Measurements from ENCODE around the gene TGFBR3L.
A peak's percentile ranks its signal among the peaks of the same experiment; 100 is the strongest.

Gene TGFBR3L

DNA sequence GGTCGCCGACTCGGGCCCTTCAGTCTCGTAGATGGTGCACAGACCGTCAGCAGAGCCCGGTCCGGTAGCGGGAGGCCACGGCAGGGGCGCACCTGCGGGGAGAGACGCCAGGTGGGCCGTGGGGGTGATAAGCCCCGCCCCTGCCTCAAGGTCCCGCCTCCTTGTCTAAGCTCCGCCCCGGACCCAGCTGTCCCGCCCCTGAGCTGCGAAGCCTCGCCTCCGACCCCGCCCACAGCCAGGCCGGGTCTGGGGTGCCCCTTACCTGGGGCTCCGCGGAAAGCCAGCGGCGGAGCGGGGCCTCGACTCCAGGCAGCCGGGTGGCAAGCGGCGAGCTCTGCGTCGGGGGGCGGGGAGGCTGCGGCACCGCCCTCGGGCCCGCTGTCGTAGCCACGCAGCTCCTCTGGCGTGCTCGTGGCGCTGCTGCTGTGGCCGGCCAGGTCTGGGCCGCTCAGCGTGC, 45.1 kb upstream of the TGFBR3L start:
- Histone ChIP-seq H3K4me3 (ENCODE audit: low read depth, low read length) (peak overlapping the region; percentile 40), H3K4me1 (ENCODE audit: control insufficient read depth, insufficient read depth, low read length) (peaks cover 6% of the 10 kb centered on the region), H3K36me3 (ENCODE audit: control insufficient read depth in 2 of 2, insufficient read depth in 1 of 2, low read length in 2 of 2) (no peaks in the 10 kb centered on the region), H3K9me3 (ENCODE audit: control insufficient read depth, insufficient read depth, low read depth, low read length) (no peaks in the 10 kb centered on the region), H3K27ac (ENCODE audit: extremely low read depth, low read depth, low read length) (peak overlapping the region; percentile 45; the same call in 1 of the 2 replicates)
- POLR2A ChIA-PET: interaction anchor here (0.9 to 2.2 kb wide), 10 partner anchors 12 to 454 kb away, joined by 3 to 35 read pairs (median 12); partner anchors contain the start of genes LRRC8E, MAP2K7, SNAPC2 and TIMM44
- CTCF ChIA-PET: interaction anchor here (0.6 to 2.4 kb wide), 32 partner anchors 8 to 1444 kb away, joined by 3 to 25 read pairs (median 6); partner anchors contain the start of genes LRRC8E, MAP2K7, SNAPC2 and TIMM44
- TF ChIP-seq, protein P1, sequence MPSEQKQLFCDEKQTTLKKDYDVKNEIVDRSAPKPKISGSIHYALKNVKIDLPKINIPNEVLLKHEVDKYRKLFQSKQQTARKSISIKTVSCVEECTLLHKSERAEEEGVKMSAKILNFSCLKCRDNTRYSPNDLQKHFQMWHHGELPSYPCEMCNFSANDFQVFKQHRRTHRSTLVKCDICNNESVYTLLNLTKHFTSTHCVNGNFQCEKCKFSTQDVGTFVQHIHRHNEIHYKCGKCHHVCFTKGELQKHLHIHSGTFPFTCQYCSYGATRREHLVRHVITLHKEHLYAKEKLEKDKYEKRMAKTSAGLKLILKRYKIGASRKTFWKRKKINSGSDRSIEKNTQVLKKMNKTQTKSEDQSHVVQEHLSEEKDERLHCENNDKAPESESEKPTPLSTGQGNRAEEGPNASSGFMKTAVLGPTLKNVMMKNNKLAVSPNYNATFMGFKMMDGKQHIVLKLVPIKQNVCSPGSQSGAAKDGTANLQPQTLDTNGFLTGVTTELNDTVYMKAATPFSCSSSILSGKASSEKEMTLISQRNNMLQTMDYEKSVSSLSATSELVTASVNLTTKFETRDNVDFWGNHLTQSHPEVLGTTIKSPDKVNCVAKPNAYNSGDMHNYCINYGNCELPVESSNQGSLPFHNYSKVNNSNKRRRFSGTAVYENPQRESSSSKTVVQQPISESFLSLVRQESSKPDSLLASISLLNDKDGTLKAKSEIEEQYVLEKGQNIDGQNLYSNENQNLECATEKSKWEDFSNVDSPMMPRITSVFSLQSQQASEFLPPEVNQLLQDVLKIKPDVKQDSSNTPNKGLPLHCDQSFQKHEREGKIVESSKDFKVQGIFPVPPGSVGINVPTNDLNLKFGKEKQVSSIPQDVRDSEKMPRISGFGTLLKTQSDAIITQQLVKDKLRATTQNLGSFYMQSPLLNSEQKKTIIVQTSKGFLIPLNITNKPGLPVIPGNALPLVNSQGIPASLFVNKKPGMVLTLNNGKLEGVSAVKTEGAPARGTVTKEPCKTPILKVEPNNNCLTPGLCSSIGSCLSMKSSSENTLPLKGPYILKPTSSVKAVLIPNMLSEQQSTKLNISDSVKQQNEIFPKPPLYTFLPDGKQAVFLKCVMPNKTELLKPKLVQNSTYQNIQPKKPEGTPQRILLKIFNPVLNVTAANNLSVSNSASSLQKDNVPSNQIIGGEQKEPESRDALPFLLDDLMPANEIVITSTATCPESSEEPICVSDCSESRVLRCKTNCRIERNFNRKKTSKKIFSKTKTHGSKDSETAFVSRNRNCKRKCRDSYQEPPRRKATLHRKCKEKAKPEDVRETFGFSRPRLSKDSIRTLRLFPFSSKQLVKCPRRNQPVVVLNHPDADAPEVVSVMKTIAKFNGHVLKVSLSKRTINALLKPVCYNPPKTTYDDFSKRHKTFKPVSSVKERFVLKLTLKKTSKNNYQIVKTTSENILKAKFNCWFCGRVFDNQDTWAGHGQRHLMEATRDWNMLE (tag by site-specific recombination; conservative IDR thresholded peaks at IDR 0.05; ENCODE audit: low read depth): no peak
- TF ChIP-seq SP7 (tag by site-specific recombination; IDR thresholded peaks at IDR 0.05): no peak
- TF ChIP-seq, protein P2, sequence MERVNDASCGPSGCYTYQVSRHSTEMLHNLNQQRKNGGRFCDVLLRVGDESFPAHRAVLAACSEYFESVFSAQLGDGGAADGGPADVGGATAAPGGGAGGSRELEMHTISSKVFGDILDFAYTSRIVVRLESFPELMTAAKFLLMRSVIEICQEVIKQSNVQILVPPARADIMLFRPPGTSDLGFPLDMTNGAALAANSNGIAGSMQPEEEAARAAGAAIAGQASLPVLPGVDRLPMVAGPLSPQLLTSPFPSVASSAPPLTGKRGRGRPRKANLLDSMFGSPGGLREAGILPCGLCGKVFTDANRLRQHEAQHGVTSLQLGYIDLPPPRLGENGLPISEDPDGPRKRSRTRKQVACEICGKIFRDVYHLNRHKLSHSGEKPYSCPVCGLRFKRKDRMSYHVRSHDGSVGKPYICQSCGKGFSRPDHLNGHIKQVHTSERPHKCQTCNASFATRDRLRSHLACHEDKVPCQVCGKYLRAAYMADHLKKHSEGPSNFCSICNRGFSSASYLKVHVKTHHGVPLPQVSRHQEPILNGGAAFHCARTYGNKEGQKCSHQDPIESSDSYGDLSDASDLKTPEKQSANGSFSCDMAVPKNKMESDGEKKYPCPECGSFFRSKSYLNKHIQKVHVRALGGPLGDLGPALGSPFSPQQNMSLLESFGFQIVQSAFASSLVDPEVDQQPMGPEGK (tag by site-specific recombination; IDR thresholded peaks at IDR 0.05): peak; percentile 46; the same call in 1 of the 2 replicates
- TF ChIP-seq, protein P3, sequence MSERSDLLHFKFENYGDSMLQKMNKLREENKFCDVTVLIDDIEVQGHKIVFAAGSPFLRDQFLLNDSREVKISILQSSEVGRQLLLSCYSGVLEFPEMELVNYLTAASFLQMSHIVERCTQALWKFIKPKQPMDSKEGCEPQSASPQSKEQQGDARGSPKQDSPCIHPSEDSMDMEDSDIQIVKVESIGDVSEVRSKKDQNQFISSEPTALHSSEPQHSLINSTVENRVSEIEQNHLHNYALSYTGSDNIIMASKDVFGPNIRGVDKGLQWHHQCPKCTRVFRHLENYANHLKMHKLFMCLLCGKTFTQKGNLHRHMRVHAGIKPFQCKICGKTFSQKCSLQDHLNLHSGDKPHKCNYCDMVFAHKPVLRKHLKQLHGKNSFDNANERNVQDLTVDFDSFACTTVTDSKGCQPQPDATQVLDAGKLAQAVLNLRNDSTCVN (tag by site-specific recombination; optimal IDR thresholded peaks at IDR 0.05): peak; percentile 22
- TF ChIP-seq SP3 (tag by site-specific recombination; IDR thresholded peaks at IDR 0.05): no peak; the same call in 1 of the 2 replicates
- TF ChIP-seq KLF9 (tag by site-specific recombination; IDR thresholded peaks at IDR 0.05; ENCODE audit: low read depth): peak; percentile 36; the same call in 1 of the 2 replicates
- TF ChIP-seq, protein P4, sequence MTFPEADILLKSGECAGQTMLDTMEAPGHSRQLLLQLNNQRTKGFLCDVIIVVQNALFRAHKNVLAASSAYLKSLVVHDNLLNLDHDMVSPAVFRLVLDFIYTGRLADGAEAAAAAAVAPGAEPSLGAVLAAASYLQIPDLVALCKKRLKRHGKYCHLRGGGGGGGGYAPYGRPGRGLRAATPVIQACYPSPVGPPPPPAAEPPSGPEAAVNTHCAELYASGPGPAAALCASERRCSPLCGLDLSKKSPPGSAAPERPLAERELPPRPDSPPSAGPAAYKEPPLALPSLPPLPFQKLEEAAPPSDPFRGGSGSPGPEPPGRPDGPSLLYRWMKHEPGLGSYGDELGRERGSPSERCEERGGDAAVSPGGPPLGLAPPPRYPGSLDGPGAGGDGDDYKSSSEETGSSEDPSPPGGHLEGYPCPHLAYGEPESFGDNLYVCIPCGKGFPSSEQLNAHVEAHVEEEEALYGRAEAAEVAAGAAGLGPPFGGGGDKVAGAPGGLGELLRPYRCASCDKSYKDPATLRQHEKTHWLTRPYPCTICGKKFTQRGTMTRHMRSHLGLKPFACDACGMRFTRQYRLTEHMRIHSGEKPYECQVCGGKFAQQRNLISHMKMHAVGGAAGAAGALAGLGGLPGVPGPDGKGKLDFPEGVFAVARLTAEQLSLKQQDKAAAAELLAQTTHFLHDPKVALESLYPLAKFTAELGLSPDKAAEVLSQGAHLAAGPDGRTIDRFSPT (tag by site-specific recombination; IDR thresholded peaks at IDR 0.05): no peak
- TF ChIP-seq ZBTB7A (tag by site-specific recombination; IDR thresholded peaks at IDR 0.05; ENCODE audit: low read depth): 0 out of 2 replicates have a peak, but pooled peaks have one; percentile 30
- no peak for TF ChIP-seq OSR2 (tag by site-specific recombination; IDR thresholded peaks at IDR 0.05)
- TF ChIP-seq, protein P5, sequence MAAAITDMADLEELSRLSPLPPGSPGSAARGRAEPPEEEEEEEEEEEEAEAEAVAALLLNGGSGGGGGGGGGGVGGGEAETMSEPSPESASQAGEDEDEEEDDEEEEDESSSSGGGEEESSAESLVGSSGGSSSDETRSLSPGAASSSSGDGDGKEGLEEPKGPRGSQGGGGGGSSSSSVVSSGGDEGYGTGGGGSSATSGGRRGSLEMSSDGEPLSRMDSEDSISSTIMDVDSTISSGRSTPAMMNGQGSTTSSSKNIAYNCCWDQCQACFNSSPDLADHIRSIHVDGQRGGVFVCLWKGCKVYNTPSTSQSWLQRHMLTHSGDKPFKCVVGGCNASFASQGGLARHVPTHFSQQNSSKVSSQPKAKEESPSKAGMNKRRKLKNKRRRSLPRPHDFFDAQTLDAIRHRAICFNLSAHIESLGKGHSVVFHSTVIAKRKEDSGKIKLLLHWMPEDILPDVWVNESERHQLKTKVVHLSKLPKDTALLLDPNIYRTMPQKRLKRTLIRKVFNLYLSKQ (tag by site-specific recombination; IDR thresholded peaks at IDR 0.05; ENCODE audit: borderline replicate concordance): no peak
- TF ChIP-seq SP2 (tag by site-specific recombination; IDR thresholded peaks at IDR 0.05): peak; percentile 76
- peak; percentile 54 for TF ChIP-seq KLF8 (tag by site-specific recombination; IDR thresholded peaks at IDR 0.05)
- TF ChIP-seq HOXD13 (CRISPR knock-in tag; IDR thresholded peaks at IDR 0.05; ENCODE audit: borderline replicate concordance): no peak
- TF ChIP-seq, protein P6, sequence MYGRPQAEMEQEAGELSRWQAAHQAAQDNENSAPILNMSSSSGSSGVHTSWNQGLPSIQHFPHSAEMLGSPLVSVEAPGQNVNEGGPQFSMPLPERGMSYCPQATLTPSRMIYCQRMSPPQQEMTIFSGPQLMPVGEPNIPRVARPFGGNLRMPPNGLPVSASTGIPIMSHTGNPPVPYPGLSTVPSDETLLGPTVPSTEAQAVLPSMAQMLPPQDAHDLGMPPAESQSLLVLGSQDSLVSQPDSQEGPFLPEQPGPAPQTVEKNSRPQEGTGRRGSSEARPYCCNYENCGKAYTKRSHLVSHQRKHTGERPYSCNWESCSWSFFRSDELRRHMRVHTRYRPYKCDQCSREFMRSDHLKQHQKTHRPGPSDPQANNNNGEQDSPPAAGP (tag by site-specific recombination; IDR thresholded peaks at IDR 0.05): no peak
- no peak for TF ChIP-seq ZNF248 (tag by site-specific recombination; IDR thresholded peaks at IDR 0.05)
